Measurements from ENCODE around the gene MED15.

GRCh38 chr22:20591660-20592310, 84.4 kb downstream of the MED15 start:
- TF ChIP-seq POLR2A (IDR thresholded peaks at IDR 0.05; ENCODE audit: low read depth, low read length) (no peak), TAF1 (IDR thresholded peaks at IDR 0.05; ENCODE audit: low read depth, low read length) (no peak)
